Jurkat, Clone E6-1 (cell line): ENCODE results near the gene HTR3C. TPM values are rescaled to one million over a fixed set of nuclear protein-coding genes. Genes with fewer than 3 reads are reported as not detected.
"Not testable (repeated sequence)": the region's sequence is repeated elsewhere in the genome, so short reads cannot be mapped to it uniquely, and the experiment has no call there.

Experiments used
- DNase-seq: peaks from one replicate; pipeline ENCODE4 v3.0.0-alpha.2; 2011; ENCODE audit warnings: low read depth, low spot score
- H3K4me3 ChIP-seq: 2 replicates; pipeline ENCODE4 v1.5.1; 2011; ENCODE audit warnings: mild to moderate bottlenecking, low read length, control low read depth, moderate library complexity
- polyA plus RNA-seq: library from polyadenylated mRNA; unstranded; fragments of >200 nt; gene quantifications from one replicate; pipeline ENCODE4 v1.2.1, GENCODE V29; 2012; ENCODE audit warnings: missing spikeins; ENCODE audit not compliant: insufficient read length, insufficient read depth

The HTR3C gene
- polyA plus RNA-seq = not detected

- DNase-seq = no peak
- H3K4me3 ChIP-seq = no peak within 1 kb of the TSS
Measured at GRCh38 chr3:184052767-184053166, at the start of gene HTR3C. TSS of gene HTR3C (plus strand) at chr3:184053047. CDS start at chr3:184053081, 34 bp downstream.

DNA sequence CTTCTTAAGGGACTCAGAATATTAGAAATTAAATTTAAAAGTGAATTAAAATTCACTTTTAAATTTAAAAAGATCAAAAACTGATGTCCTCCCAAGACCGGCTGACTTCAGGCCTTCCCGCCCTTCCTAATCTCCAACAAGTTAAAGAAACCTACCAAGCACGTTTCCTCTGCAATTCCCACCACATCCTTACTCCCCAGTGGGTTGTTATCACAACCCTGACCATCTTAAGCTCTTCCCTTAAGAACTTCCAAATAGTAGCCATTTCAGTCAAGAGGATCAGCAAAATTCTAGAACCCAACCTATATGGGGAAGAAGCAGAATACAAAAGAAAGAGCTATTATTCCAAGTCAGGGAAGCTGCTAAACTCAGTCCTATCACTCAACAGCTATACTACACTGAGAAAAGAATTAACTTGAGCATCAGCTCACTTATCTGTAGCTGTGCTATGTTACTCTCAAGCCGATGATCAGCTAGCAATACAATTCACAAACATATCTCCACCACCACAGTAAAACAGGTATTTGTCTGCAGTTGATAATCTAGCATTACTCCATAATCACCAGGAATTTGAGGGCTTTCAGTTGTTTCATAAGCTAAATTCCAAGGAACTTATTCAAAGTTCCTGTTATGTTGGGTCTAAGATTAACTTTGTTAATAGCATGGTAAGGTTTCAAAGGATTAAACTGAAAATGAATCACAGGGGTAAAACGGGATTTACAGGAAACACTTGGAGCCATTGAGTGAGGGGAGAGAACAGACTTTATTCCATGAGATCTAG is 49.5 kb upstream of the HTR3C start:
- H3K4me3 ChIP-seq = no peak overlapping the region
- DNase-seq = no peak

GRCh38 chr3:184004476-184004875 is 48.4 kb upstream of the HTR3C start:
- no peak overlapping the region for H3K4me3 ChIP-seq
- no peak for DNase-seq

- peak; percentile 87 for DNase-seq
- no peak overlapping the region for H3K4me3 ChIP-seq
Measured at GRCh38 chr3:184005941-184006507, 46.8 kb upstream of the HTR3C start.

- not testable (repeated sequence) for DNase-seq, H3K4me3 ChIP-seq
Measured at GRCh38 chr3:184007143-184007813, 45.6 kb upstream of the HTR3C start.

- H3K4me3 ChIP-seq = no peak overlapping the region
- no peak for DNase-seq
Measured at GRCh38 chr3:184008161-184008560, 44.7 kb upstream of the HTR3C start.

- H3K4me3 ChIP-seq = no peak overlapping the region
- DNase-seq = no peak
Measured at GRCh38 chr3:184011230-184011876, 41.5 kb upstream of the HTR3C start.

DNA sequence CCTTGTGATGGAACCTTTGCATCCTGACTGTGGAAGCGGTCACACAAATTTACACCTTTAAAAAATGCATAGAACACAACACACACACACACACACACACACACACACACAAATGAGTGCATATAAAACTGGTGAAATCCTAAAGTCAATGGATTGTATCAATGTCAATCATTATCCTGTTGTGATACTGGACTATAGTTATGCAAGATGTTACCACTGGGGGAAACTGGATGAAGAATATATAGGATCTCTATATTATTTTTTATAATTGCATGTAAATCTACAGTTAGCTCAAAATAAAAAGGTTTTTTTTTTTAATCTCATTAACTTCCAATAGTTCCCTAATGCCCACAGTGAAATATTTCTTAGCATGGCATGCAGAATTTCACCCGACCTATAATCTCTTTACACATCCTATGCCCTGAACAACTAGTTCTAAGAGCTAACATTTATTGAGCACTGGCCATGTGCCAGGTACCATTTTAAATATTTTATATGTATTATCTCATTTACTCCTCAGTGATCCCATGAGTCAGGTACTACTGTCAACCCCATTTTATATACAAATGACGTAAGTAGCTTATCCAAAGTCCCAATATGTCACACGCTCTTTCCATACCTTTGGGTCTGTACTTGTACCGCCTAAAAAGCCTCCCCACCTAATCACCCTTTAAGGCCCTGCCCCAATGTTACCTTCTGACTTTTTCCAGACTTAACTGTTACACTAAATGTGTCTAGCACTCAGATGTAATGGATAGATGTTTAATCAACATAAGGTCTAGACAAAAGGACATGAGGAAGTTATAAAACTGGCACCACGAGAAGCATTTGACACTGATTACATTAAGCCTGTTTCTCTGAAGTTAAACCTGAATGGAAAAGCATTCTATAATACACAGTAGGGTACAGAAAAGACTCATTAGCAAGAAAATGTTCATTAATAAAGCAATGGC is 40.6 kb upstream of the HTR3C start:
- no peak for DNase-seq
- no peak overlapping the region for H3K4me3 ChIP-seq

- DNase-seq = no peak
- no peak overlapping the region for H3K4me3 ChIP-seq
Measured at GRCh38 chr3:184015381-184016019, 37.3 kb upstream of the HTR3C start.

- H3K4me3 ChIP-seq = no peak overlapping the region
- no peak for DNase-seq
Measured at GRCh38 chr3:184016169-184016570, 36.7 kb upstream of the HTR3C start.

DNA sequence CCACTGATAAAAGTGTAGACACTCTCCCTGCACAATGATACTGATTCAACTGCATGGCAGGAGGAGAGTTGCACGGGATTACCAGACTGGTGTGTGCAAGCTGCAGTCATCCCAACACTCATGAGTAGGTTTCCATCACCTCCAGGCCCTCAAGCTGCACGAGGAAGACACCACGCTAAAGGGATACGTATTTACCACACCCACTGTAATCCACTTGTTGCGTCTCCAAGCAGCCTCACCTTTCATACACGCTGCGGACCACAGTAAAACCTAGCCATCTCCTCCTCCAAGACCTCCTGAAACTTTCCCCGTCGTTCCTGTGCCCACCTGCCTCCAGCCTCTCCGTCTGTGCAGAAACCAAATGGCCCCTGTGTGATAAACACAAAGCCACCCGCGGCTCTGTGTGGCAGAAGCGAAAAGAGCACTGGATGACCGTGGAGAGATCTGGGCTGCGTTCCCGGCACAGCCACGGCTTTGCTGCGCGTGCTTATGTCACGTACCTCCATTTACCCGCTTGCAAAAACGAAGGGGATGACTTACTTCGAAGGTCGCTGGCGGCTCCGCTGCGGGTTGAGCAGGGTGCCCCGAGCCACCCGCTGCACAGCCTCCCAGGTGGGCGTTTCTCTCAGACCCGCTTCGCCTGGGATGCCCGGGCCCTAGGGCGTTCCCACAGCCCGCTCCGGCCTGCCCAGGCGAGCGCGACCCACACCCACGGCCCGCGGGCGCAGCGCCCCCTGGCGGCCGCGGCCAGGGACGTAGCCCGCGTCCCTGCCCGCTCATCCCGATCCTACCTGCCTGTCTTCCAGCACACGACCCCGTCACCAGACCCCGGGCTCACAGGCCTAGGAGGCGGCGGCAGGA is 35.8 kb upstream of the HTR3C start:
- peak overlapping the region; percentile 90 for H3K4me3 ChIP-seq
- no peak for DNase-seq

DNA sequence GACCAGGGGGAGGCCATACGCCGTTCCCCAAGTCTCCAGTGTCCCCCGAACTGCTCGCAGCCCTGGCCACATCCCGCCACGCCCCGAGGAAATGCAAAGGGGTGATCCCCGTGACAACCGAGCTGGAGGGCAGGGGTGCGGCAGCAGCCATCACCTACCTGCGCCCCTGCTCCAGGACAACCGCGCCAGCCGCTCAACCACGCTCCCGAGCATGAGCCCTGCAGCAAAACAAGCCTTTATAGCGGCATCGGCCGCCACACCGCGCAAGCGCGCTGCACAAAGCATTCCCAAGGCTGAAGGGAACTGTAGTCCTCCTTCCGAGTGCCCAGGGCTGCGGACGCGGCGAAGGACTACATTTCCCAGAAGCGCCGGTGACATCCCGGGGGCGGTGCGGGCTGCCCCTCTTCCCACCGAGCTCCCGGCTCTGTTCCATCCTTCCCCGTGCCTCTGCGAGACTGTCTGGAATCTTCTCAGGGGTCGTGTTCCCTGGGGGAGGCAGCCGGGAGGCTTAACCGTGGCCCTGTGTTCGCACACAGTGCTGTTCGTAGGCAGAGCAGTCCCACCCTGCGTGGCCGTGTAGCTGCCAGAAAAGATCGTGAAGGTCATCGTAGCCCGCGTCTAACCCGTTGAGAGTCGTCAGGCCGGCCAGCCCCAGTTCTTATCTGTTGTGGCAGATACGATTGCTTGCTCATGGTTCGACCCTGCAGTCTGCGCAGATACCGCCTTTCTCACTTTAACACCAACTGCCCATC is 35.0 kb upstream of the HTR3C start, which contains the start of gene ABCC5:
Gene ABCC5 (minus strand): TSS at position 213 of the 752 bp plus-strand sequence. CDS start 3,492 bp downstream, outside the sequence.
- peak within 1 kb of the TSS; percentile 90 for H3K4me3 ChIP-seq
- peak; percentile 84 for DNase-seq

- H3K4me3 ChIP-seq = peak overlapping the region; percentile 90
- no peak for DNase-seq
Measured at GRCh38 chr3:184018424-184018973, 34.3 kb upstream of the HTR3C start.

GRCh38 chr3:184022323-184022722 is 30.5 kb upstream of the HTR3C start:
- no peak for DNase-seq
- H3K4me3 ChIP-seq = no peak overlapping the region

DNA sequence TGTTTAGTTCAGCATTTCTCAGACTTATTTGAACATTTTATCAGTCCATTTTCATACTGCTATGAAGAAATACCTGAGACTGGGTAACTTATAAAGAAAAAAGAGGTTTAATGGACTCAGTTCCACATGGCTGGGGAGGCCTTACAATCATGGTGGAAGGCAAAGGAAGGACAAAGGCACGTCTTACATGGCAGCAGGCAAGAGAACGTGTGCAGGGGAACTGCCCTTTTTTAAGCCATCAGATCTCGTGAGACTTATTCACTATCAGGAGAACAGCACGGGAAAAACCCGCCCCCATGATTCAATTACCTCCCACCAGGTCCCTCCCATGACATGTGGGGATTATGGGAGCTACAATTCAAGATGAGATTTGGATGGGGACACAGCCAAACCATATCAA is 27.6 kb upstream of the HTR3C start:
- not testable (repeated sequence) for H3K4me3 ChIP-seq, DNase-seq

- not testable (repeated sequence) for H3K4me3 ChIP-seq, DNase-seq
Measured at GRCh38 chr3:184028275-184028890, 24.5 kb upstream of the HTR3C start.
